Gastroesophageal sphincter (tissue), 3 donors: ENCODE measurements around the gene CRABP2.

ENCODE experiments used
- EP300 ChIP-seq: sonication (generic); formaldehyde crosslinking; IDR thresholded peaks from one replicate; pipeline ENCODE4 v1.6.1; 2017; ENCODE audit warnings: antibody characterized with exemption, mild to moderate bottlenecking
- POLR2A ChIP-seq, 2 donors: fragments of 450-650 bp; IDR thresholded peaks; one replicate each; pipeline ENCODE4 v1.6.1; 2017; ENCODE audit warnings: antibody characterized with exemption in 2 of 2, mild to moderate bottlenecking in 2 of 2, moderate library complexity in 1 of 2
- POLR2AphosphoS5 ChIP-seq: sonication (generic); formaldehyde crosslinking; IDR thresholded peaks from one replicate; pipeline ENCODE4 v1.6.1; 2017; ENCODE audit warnings: antibody characterized with exemption
- TF ChIP-seq, protein P1 (sequence below), 4 experiments: fragments of 200-600 bp in 2 of 4; fragments of 450-650 bp in 2 of 4; sonication (generic) in 1 of 4; IDR thresholded peaks; one replicate each; pipeline ENCODE4 v1.5.1; 2017 to 2019; ENCODE audit warnings: antibody characterized with exemption in 4 of 4, mild to moderate bottlenecking in 2 of 4, moderate library complexity in 2 of 4

- TF ChIP-seq, protein P1, sequence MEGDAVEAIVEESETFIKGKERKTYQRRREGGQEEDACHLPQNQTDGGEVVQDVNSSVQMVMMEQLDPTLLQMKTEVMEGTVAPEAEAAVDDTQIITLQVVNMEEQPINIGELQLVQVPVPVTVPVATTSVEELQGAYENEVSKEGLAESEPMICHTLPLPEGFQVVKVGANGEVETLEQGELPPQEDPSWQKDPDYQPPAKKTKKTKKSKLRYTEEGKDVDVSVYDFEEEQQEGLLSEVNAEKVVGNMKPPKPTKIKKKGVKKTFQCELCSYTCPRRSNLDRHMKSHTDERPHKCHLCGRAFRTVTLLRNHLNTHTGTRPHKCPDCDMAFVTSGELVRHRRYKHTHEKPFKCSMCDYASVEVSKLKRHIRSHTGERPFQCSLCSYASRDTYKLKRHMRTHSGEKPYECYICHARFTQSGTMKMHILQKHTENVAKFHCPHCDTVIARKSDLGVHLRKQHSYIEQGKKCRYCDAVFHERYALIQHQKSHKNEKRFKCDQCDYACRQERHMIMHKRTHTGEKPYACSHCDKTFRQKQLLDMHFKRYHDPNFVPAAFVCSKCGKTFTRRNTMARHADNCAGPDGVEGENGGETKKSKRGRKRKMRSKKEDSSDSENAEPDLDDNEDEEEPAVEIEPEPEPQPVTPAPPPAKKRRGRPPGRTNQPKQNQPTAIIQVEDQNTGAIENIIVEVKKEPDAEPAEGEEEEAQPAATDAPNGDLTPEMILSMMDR (IDR thresholded peaks at IDR 0.05), result no peak
- TF ChIP-seq EP300 (no peak), POLR2A (IDR thresholded peaks at IDR 0.05) (no peak), POLR2AphosphoS5 (peak; percentile 22)
These were observed 47.6 kb upstream of the CRABP2 start for GRCh38 chr1:156752843-156753482.
